IMR-90 (cell line): ENCODE results near the gene MAPK10.

Experiments used
- BHLHE40 ChIP-seq: fragments of 150-350 bp; IDR thresholded peaks from 2 replicates; pipeline ENCODE4 v1.6.1; 2016; ENCODE audit warnings: mild to moderate bottlenecking, low read depth, low read length
- CEBPB ChIP-seq: IDR thresholded peaks from 2 replicates; pipeline ENCODE4 v1.6.1; 2012; ENCODE audit warnings: low read depth, low read length, improper control_type of control experiment
- CHD1 ChIP-seq: IDR thresholded peaks from 2 replicates; pipeline ENCODE4 v1.6.1; 2012; ENCODE audit warnings: low read depth, low read length, improper control_type of control experiment
- CTCF ChIP-seq: conservative IDR thresholded peaks from 2 replicates; pipeline ENCODE4 v1.5.1; 2012; ENCODE audit warnings: mild to moderate bottlenecking, low read depth, low read length, improper control_type of control experiment
- FOS ChIP-seq: fragments of 150-350 bp; IDR thresholded peaks from 2 replicates; pipeline ENCODE4 v1.6.1; 2016; ENCODE audit warnings: low read depth, low read length
- MAZ ChIP-seq: IDR thresholded peaks from 2 replicates; pipeline ENCODE4 v1.6.1; 2012; ENCODE audit warnings: low read depth, mild to moderate bottlenecking, low read length, improper control_type of control experiment, moderate library complexity, borderline replicate concordance
- NFE2L2 ChIP-seq: fragments of 150-350 bp; IDR thresholded peaks from 2 replicates; pipeline ENCODE4 v1.6.1; 2016; ENCODE audit warnings: low read depth, mild to moderate bottlenecking, low read length
- POLR2A ChIP-seq: IDR thresholded peaks from 2 replicates; pipeline ENCODE4 v1.6.1; 2012; ENCODE audit warnings: mild to moderate bottlenecking, low read depth, low read length
- RAD21 ChIP-seq: IDR thresholded peaks from 2 replicates; pipeline ENCODE4 v1.6.1; 2012; ENCODE audit warnings: low read length, improper control_type of control experiment
- RCOR1 ChIP-seq: IDR thresholded peaks from 2 replicates; pipeline ENCODE4 v1.6.1; 2012; ENCODE audit warnings: mild to moderate bottlenecking, low read length, improper control_type of control experiment; ENCODE audit not compliant: insufficient replicate concordance
- RFX5 ChIP-seq: IDR thresholded peaks from 2 replicates; pipeline ENCODE4 v1.8.0; 2012; ENCODE audit warnings: low read depth, mild to moderate bottlenecking, low read length, moderate library complexity
- SMC3 ChIP-seq: fragments of 150-350 bp; IDR thresholded peaks from 2 replicates; pipeline ENCODE4 v1.6.1; 2016; ENCODE audit warnings: low read depth, mild to moderate bottlenecking, antibody characterized with exemption, low read length, moderate library complexity
- TF ChIP-seq, protein P1 (sequence below): fragments of 150-350 bp; IDR thresholded peaks from 2 replicates; pipeline ENCODE4 v1.6.1; 2016; ENCODE audit warnings: low read depth, mild to moderate bottlenecking, low read length, moderate library complexity, borderline replicate concordance

DNA sequence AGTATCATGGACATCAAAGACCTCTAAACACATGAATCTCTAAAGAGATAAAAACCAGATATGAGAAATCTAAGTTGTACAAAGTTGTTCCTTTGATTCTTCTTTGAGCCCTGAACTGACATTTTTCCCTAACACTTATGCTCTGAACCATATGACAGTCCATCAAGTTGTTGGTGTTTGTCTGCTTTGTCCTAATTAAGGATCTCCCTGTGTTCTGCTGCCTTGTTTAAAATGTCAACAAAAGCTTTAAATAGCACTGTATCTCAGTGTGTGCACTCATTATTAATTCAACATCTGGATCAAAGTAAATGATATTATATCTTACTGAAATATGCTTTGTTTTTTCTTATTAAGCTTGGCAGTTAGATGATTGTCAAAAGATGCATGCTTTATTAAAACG is 321.8 kb downstream of the MAPK10 start:
- TF ChIP-seq, protein P1, sequence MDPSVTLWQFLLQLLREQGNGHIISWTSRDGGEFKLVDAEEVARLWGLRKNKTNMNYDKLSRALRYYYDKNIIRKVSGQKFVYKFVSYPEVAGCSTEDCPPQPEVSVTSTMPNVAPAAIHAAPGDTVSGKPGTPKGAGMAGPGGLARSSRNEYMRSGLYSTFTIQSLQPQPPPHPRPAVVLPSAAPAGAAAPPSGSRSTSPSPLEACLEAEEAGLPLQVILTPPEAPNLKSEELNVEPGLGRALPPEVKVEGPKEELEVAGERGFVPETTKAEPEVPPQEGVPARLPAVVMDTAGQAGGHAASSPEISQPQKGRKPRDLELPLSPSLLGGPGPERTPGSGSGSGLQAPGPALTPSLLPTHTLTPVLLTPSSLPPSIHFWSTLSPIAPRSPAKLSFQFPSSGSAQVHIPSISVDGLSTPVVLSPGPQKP: no peak
- TF ChIP-seq NFE2L2 (no peak), CTCF (no peak), POLR2A (no peak), RFX5 (no peak), BHLHE40 (no peak), RAD21 (no peak), MAZ (no peak), CHD1 (no peak), RCOR1 (no peak), CEBPB (no peak), SMC3 (no peak), FOS (no peak)
